GM21515 (cell line): ENCODE measurements around the gene PRSS8.
A peak's percentile ranks its signal among the peaks of the same experiment; 100 is the strongest.
"Not testable (repeated sequence)": the region's sequence is repeated elsewhere in the genome, so short reads cannot be mapped to it uniquely, and the experiment has no call there.

ENCODE experiments used
- ATAC-seq: cut with Tn5 transposase; IDR thresholded peaks from one replicate; pipeline ENCODE4 v1.9.1; 2021; ENCODE audit not compliant: unreplicated experiment

Gene PRSS8

DNA sequence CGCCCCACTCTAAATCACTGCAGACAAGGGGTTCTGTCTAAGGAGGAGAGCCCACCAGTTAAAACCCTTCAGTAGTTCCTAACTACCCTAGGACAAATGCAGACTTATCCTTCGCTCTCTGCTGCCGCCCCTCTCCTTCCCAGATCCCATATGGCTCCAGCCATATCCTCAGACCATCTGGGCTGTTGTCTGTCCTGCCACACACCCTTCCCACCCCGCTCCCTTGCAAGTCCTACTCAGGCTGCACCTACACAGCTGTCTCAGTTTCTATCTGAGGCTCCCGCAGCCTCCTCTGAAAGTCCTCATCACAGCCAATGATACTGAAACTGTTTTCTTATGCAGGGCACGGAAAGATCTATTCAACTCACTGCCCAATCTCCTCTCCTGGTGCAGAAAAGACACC lies 28.1 kb downstream of the PRSS8 start:
- ATAC-seq = peak; percentile 48

DNA sequence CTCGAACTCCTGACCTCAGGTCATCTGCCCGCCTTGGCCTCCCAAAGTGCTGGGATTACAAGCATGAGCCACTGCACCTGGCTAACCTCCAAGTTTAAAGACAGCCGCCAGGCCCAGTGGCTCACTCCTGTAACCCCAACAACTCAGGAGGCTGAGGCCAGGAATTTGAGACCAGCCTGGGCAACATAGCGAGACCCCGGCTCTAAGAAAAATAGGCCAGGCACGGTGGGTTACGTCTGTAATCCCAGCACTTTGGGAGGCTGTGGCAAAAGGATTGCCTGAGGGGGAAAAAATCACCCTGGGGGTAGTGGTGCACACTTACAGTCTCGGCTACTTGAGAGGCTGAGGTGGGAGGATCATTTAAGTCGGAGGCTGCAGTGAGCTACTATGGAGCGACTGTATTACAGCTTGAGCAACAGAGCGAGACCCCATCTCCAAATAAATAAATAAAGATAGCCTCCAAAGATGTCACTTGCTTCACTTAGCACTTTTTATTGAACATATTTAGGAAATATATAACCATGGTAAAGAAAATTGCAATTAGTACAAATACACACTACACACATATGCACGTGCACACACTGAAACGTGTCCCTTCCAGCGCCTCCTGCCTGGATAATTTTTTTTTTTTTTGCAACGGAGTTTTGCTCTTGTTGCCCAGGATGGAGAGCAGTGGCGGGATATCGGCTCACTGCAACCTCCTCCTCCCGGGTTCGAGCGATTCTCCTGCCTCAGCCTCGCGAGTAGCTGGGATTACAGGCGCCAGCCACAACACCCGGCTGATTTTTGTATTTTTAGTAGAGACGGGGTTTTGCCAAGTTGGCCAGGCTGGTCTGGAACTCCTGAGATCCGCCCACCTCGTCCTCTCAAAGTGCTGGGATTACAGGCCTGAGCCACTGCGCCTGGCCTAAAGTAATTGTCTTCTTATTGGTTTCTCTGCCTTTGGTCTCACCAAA lies 28.7 kb downstream of the PRSS8 start:
- ATAC-seq = no peak

DNA sequence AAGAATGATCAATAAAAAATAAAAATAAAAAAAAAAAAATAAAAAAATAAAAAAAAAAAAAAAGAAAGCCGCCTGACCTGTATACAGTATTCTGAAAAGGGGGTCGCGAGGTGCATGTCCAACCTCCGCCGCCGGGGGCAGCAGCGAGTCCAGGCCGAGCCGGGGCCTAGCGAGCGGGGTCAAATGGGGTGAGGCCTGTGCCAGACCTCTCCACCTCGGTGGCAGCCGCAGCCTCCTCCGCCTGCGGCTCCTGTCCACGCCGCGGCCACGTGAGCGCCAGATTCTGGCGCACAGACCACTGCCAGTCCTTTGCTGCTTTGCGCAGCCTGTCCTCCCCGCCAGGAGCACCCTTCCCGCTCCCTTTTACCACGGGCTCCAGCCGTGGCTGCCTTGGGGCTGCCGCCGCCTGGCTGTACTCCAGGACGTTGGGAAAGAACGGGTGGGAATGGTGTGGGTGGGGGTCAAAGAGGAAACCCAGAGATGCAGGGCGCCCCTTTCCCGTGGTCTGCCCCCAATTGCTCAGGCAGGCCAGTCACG lies 29.8 kb downstream of the PRSS8 start:
- no peak for ATAC-seq

DNA sequence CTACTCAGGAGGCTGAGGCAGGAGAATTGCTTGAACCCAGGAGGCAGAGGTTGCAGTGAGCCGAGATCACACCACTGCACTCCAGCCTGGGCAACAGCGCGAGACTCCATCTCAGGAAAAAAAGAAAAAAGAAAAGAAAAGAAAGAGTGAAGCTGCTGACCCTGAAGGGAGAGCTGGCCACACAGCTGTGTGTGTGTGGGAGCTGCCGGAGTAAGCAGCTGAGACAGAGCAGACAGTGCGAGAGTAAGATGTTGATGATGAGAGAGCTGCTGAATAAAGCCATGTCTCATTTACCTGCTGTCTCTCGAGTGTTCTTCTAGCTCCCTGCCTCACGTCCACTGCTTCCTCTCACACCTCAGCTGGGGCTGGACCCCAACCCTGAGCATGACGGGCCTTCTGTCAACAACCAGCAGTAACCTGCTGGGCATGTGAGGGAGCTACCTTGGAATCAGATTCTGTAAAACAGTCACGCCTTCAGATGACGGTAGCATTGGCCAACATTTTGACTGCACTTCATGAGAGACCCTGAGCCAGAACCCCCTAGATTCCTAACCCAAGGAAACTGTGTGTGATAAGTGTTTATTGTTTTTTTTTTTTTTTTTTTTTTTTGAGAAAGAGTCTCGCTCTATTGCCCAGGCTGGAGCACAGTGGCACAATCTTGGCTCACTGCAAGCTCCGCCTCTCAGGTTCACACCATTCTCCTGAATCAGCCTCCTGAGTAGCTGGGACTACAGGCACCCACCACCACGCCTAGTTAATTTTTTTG lies 34.5 kb downstream of the PRSS8 start:
- not testable (repeated sequence) for ATAC-seq

DNA sequence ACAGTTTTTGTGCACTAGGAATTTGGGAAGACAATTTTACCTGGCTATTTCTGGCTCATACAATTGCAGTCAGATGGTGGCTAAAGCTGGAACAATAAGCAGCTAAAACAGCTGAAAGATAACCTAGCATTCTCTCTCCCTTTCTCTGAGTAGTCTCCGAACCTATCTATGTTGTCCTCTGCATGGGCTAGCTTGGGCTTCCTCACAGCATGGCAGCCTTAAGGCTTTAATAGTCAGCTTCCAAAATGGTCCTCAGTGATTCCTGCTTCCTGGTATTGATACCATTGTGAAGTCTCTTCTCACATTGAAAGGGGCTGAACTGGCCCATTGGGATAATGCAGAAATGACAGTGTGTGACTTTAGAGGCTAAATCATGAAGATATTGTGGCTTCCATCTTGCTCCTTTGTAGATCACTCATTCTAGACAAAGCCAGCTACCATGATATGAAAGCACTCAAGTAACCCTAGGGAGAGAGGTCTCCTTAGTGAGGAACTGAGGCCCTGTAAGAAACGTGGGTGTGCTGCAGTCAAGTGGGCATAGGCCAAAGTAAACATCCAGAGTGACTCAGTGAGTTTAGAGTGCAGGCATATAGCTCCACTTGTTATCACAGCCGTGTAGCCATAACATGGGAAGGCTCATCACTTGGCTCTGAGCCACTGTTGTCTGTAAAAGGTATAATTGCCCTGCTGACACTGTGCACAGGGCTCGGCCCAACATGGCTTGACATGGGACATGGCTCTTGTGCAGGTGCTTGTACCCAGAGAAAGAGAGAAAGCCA lies 35.5 kb downstream of the PRSS8 start:
- no peak for ATAC-seq

DNA sequence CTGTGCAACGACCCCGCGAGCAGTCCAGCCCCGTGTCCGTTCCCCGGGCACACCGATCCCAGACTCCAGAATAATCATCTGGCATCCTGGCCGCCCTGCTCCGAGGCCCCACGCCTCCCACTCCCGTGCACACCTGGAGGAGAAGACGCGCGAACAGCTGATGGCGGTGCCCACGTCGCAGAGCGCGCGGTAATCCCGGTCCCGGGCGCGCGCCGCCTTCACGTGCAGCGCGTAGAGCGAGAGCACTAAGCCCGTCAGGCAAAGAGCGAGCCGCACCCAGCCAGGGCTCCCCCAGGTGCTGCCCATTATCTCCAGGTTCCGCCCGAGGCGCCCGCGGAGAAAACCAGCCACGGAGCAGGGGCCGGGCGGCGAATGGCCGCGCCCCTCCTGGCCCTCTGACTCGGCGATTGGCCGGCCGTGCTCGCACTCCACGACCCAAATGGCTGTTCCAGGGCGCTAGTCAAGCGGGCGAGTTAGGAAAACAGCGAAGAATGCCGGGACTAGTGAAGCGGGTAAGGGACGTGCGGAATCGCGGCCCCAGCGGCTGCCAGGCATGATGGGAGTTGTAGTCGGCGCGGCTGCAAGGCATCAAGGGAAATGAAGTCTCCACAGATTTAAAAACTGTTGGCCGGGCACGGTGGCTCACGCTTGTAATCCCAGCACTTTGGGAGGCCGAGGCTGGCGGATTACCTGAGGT lies 41.0 kb downstream of the PRSS8 start, which contains the start of gene VKORC1:
VKORC1 (minus strand) TSS at position 374 of the 697 bp plus-strand sequence; CDS start at position 306, 68 bp downstream.
- ATAC-seq = peak; percentile 73

DNA sequence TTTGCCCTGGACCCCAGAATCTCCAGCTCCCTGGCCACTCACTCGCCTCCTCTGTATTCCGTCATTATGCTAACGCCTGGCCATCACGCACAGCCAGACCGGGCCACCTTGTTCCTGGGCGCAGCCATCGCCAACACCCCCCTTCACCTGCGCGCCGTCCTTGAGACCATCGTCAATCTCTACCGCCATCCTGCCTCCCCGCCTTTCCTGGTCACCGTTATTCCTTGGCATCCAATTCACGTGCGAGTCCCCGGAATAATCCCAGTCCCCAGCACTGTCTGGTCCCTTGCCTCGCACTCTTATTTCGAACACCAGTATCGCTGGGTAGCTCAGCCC lies 41.5 kb downstream of the PRSS8 start:
- no peak for ATAC-seq

DNA sequence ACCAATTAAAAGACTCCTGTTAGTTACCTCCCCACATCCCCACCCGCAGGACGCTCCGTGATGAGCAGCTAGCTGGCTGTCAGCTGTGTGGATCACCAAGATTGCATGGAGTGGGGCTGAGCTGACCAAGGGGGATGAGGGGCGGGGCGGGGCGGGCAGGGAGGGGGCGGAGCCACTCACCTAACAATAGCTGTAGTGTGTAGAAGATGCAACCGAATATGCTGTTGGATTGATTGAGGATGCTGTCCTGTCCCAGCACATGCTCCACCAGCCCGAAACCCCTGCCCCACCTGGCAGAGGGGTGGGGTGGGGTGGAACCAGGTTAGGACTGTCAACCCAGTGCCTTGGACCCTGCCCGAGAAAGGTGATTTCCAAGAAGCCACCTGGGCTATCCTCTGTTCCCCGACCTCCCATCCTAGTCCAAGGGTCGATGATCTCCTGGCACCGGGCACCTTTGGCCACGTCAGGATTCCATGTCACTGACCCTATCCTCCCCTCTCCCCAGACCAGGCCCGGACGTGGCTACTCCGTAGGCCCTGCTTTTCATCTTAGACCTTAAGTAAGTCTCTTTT lies 42.3 kb downstream of the PRSS8 start:
- ATAC-seq = no peak

DNA sequence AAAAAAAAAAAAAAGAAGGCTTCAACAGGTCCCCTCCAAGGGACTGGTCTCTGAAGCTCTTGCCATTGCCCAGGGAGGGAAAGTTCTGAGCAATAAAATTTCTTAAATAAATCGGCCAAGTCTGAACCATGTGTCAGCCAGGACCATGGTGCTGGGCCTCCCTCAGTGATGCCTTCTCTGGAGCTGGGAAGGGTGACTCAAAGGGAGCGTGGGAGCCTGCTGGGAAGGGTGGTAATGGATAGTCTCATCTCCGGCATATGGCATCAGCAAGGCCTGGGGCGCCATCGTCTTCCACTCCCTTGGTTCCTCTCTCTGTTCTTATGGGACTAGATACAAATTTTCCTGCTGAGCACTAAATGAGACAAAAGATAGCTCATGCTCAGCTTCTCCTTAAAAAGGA lies 43.2 kb downstream of the PRSS8 start:
- ATAC-seq = no peak

DNA sequence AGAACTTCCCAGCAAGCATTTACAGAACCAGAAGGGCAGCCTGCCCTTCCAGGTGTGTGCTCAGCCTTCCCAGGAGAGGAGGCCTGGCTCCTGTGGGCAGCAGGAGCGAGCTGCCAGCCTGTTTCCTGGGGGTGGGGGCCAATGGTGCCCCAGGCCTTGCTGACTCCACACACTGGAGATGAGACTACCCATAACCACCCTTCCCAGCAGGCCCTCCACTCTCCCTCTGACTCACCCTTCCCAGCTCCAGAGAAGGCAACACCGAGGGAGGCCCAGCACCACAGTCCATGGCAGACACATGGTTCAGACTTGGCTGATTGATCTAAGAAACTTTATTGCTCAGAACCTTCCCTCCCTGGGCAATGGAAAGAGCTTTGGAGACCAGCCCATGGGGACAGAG lies 45.0 kb downstream of the PRSS8 start:
- no peak for ATAC-seq

DNA sequence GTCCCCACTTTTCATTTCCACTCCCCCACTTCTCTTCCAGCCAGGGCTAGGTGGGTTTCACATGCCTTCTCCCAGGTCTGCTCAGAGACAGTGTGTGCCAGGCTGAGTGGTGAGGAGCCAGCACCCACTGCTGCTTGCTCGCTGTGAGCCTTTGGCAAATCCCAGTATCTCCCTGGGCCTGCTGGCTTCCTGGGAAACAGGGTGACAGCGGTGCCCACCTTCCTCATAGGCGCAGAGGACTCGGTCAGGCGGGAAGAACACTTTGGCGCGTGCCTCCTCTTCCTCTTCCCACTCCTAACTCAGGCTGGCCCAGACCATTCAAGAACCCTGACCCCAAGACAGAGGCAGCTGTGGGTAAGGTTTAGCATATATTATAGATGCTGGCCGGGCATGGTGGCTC lies 46.3 kb downstream of the PRSS8 start:
- no peak for ATAC-seq

DNA sequence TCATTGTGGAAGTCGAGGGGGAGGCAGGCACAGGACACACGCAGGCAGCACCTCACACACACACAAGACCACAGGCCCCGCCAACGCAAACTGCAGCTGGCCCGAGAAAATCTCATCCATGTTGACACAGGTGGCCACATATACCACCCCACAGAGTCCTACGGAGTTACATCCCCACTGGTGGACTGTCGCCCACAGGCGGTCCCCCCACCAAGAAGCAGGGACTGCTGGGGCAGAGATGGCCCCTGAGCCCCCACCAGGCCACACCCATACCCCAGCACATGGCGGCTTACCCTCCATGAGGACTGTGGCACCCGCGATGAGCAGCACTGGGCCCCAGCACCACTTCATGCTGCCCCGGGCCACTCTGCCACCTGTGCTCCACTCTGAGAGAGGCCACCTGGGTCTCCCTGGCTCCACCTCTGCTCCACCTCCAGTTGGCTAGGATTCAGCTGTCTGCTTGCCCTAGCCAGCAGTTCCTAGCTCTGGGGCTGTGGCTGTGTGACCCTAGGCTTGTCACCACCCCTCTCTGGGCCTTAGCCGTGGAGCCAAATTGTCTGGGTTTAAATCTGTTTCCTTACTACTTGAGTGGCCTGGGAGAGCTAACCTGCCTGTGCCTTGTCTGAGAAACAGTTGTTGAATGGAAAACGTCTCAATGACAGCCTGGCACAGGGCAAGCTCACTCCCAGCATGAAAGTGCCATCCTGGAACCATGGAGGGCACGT lies 46.9 kb downstream of the PRSS8 start, which contains the start of gene PRSS53:
PRSS53 (minus strand) TSS at position 485 of the 725 bp plus-strand sequence; CDS start at position 351, 134 bp downstream.
- ATAC-seq = no peak

DNA sequence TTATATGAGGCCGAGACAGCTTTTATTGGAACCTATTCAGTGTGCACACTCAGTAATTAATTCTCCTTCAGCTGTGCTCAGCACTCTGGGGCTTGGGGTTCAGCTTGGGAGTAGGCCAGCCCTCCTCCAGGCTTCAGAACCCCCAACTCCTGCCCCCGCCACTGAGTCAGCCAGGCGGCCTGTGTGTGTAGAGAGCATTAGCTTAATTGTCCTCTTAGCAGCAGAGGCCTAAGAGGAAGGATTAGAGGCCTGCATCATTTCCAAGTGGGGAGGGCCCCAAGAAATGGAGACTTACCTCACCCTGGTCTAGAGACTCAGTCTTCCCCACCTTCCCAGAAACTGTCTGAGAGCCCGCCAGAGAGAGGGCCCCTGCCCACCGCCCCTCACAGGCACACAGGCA lies 47.6 kb downstream of the PRSS8 start:
- no peak for ATAC-seq

DNA sequence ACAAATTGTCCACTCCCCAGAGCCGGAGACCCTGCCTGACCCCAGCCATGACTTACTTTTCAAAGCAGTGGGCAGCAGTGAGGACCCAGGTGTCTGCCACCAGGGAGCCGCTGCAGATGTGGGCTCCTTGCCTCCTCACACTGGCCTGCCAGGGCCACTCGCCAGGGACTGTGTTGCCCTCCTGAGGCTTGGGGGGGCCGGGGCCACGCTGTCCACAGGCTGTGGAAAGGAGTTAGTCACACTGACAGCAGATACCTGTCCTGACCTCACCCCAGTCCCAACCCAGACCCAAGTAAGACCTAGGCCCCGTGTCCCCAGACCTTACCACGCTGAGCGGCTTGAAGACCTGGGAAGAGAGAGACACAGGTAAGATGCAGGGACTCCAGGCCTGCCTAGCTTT lies 48.0 kb downstream of the PRSS8 start:
- ATAC-seq = no peak

DNA sequence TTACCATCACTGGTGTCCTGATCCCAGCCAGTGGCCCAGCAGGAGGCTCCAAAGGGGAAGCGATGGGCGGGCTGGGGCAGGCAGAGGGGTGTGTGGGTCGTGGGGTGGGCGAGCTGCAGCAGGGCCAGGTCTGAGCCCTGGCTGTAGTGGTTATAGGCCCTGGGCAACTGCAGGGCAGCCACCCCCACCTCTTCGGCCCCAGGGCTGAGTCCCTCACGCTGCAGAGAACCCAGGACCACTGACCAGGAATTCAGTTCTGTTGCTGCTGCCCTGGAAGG lies 49.0 kb downstream of the PRSS8 start:
- no peak for ATAC-seq

DNA sequence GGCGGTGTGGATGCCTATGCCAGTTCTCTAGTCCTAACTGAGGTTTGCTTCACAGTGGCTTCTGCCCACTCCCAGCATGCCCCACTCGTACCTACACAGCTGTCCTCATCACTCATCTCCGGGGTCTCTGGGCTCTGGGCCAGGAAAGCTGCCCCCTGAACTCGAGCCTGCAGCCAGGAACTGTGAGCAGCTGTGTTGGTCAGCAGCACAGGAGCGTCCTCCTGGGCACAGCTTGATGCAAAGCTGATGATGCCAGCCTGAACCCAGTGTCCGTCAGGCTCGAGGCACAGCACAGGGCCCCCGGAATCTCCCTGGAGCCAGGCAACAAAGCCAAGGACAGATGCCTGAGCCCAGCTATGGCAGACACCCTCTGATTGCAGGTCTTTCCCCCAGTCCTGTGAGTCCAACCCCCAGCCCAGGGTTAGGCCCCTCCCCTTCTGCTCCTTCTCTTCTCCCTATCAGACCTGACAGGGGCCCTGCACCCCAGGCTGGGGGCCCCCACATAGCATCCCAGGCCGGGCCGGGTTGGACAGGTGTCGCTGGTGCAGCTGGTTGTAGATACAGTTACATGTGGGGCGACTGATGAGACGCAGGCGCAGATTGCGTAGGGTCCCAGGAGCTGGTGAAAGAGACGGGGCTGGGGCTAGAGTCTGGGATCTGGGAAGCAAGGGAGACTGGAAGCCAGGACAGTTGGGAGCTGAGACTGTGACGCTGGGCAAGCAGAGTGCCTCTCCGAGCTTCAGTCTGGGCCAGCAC lies 49.5 kb downstream of the PRSS8 start:
- no peak for ATAC-seq

DNA sequence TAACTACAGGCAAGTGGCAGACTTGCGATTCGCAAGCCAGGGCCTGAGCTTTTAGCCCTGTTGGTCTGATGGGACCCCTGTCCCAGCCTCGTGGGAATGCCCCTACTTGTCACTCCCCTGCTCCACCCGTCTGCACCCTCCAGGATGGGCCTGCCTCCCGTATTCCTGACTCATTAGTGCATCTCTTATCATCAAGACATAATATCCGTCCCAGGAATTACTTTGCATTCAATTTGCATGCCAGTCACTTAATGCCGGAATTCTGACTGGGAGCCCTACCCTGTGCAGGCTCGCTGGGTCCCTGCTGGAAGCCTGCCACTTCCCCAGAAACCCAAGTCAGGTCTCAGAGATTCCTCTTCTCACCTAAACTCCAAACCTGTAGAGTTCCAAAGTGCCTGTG lies 50.1 kb downstream of the PRSS8 start:
- ATAC-seq = no peak

DNA sequence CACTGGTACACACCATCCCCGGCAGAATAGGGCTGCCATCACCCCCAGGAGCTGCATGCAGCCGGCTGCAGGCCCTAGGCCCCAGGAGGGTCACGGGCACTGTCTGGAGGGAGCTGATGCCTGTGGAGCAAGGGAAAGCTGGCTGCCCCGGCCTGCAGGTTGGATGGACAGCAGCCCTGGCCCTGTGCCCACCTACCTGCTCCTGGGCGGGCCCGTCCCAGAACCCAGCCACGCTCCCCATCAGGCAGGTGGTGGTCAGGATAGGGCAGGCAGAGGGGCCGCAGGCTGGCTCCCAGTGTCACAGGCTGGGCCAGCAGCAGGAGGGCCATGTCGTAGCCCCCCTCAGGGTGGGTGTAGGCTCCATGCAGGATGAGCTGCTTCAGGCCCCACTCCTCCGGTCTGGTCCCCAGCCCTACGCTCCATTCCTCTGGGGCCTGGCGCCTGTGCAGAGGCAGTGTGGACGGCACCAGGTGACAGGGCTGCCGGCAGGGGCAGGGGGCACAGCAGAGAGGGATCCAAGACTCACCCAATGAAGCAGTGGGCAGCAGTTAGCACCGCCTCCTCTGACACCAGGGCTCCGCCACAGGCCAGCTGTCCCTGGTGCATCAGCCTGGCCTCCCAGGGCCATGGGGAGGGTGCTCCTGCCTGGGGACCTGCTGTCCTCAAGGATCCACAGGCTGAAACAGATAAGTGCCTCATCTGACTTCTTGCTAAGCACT lies 50.8 kb downstream of the PRSS8 start:
- no peak for ATAC-seq
